Kidney epithelial cell (primary cell): ENCODE data around the gene PKN1. TPM values are rescaled to one million over a fixed set of nuclear protein-coding genes. Genes with fewer than 3 reads are reported as not detected.

Experiments used
- DNase-seq: peaks from one replicate; pipeline ENCODE4 v3.0.0-alpha.2; 2010; ENCODE audit warnings: low read depth
- H3K27me3 ChIP-seq: 2 replicates; pipeline ENCODE4 v1.6.0; 2011; ENCODE audit warnings: low read length; ENCODE audit not compliant: control insufficient read depth, insufficient read depth
- H3K36me3 ChIP-seq: 2 replicates; pipeline ENCODE4 v1.5.1; 2011; ENCODE audit warnings: low read length; ENCODE audit not compliant: control insufficient read depth, insufficient read depth
- H3K4me3 ChIP-seq: 2 replicates; pipeline ENCODE4 v1.5.1; 2011; ENCODE audit warnings: low read depth, mild to moderate bottlenecking, control low read depth, low read length
- CTCF ChIP-seq: IDR thresholded peaks from 2 replicates; pipeline ENCODE4 v1.5.1; 2011; ENCODE audit warnings: mild to moderate bottlenecking, moderate library complexity, low read length, control low read depth, inconsistent platforms; ENCODE audit not compliant: insufficient read depth, poor library complexity, severe bottlenecking
- total RNA-seq: library from RNA; depleted of rRNA; stranded (reverse); fragments of >200 nt; gene quantifications from 2 replicates; pipeline ENCODE4 v1.2.3, GENCODE V29; 2015

Gene PKN1
- total RNA-seq, 1 donor from 2014 or later, result 230 TPM

GRCh38 chr19:14507704-14508542 is 74.8 kb downstream of the PKN1 start:
- Histone ChIP-seq H3K4me3 (no peak overlapping the region), H3K36me3 (no peaks in the 10 kb centered on the region), H3K27me3 (no peaks in the 10 kb centered on the region)
- DNase-seq, result no peak
- no peak for TF ChIP-seq CTCF

- Histone ChIP-seq H3K27me3 (no peaks in the 10 kb centered on the region), H3K4me3 (no peak overlapping the region), H3K36me3 (no peaks in the 10 kb centered on the region)
- no peak for DNase-seq
- no peak for TF ChIP-seq CTCF
Observed at GRCh38 chr19:14510311-14511228, 77.5 kb downstream of the PKN1 start.

GRCh38 chr19:14511229-14511593 is 78.1 kb downstream of the PKN1 start:
- Histone ChIP-seq H3K36me3 (no peaks in the 10 kb centered on the region), H3K4me3 (no peak overlapping the region), H3K27me3 (no peaks in the 10 kb centered on the region)
- no peak for DNase-seq
- TF ChIP-seq CTCF, result no peak

GRCh38 chr19:14512406-14512961 is 79.4 kb downstream of the PKN1 start:
- no peaks in the 10 kb centered on the region for H3K27me3 ChIP-seq
- H3K36me3 ChIP-seq, result no peaks in the 10 kb centered on the region
- no peak overlapping the region for H3K4me3 ChIP-seq
- DNase-seq, result no peak
- TF ChIP-seq CTCF, result no peak

- no peak for TF ChIP-seq CTCF
- Histone ChIP-seq H3K4me3 (no peak overlapping the region), H3K36me3 (no peaks in the 10 kb centered on the region), H3K27me3 (no peaks in the 10 kb centered on the region)
- no peak for DNase-seq
Observed at GRCh38 chr19:14514215-14514863, 81.2 kb downstream of the PKN1 start.
